ENCODE data around the gene BIK. TPM values are rescaled to one million over a fixed set of nuclear protein-coding genes. Genes with fewer than 3 reads are reported as not detected.

BIK gene
- total RNA-seq, 1 donor from 2014 or later: 5.4 TPM

GRCh38 chr22:43079742-43080141 lies 30.8 kb upstream of the BIK start:
- no peak for TF ChIP-seq CTCF (conservative IDR thresholded peaks at IDR 0.05)
- no peaks in the 10 kb centered on the region for H3K9me3 Mint-ChIP-seq
- no peaks in the 10 kb centered on the region for H3K27me3 Mint-ChIP-seq
- H3K27ac Mint-ChIP-seq: no peak overlapping the region
- peaks cover 4% of the 10 kb centered on the region for H3K36me3 Mint-ChIP-seq
- no peak for DNase-seq (ENCODE audit: extremely low spot score, unreplicated experiment)
- peaks cover 4% of the 10 kb centered on the region for H3K4me1 Mint-ChIP-seq (ENCODE audit: unreplicated experiment)
- no peak overlapping the region for H3K4me3 Mint-ChIP-seq

- peak overlapping the region; percentile 97 for H3K27ac Mint-ChIP-seq
- H3K36me3 Mint-ChIP-seq: peaks cover 10% of the 10 kb centered on the region
- no peak for DNase-seq (ENCODE audit: extremely low spot score, unreplicated experiment)
- TF ChIP-seq CTCF (conservative IDR thresholded peaks at IDR 0.05): no peak
- peaks cover 4% of the 10 kb centered on the region for H3K4me1 Mint-ChIP-seq (ENCODE audit: unreplicated experiment)
- no peaks in the 10 kb centered on the region for H3K27me3 Mint-ChIP-seq
- peak overlapping the region; percentile 78 for H3K4me3 Mint-ChIP-seq
- no peaks in the 10 kb centered on the region for H3K9me3 Mint-ChIP-seq
Observed at GRCh38 chr22:43080616-43081015, 29.9 kb upstream of the BIK start.

- peaks cover 10% of the 10 kb centered on the region for H3K36me3 Mint-ChIP-seq
- H3K4me1 Mint-ChIP-seq (ENCODE audit: unreplicated experiment): peaks cover 4% of the 10 kb centered on the region
- TF ChIP-seq CTCF (conservative IDR thresholded peaks at IDR 0.05): no peak
- H3K27ac Mint-ChIP-seq: no peak overlapping the region
- no peak for DNase-seq (ENCODE audit: extremely low spot score, unreplicated experiment)
- H3K4me3 Mint-ChIP-seq: no peak overlapping the region
- no peaks in the 10 kb centered on the region for H3K9me3 Mint-ChIP-seq
- no peaks in the 10 kb centered on the region for H3K27me3 Mint-ChIP-seq
Observed at GRCh38 chr22:43081968-43082367, 28.6 kb upstream of the BIK start.

DNA sequence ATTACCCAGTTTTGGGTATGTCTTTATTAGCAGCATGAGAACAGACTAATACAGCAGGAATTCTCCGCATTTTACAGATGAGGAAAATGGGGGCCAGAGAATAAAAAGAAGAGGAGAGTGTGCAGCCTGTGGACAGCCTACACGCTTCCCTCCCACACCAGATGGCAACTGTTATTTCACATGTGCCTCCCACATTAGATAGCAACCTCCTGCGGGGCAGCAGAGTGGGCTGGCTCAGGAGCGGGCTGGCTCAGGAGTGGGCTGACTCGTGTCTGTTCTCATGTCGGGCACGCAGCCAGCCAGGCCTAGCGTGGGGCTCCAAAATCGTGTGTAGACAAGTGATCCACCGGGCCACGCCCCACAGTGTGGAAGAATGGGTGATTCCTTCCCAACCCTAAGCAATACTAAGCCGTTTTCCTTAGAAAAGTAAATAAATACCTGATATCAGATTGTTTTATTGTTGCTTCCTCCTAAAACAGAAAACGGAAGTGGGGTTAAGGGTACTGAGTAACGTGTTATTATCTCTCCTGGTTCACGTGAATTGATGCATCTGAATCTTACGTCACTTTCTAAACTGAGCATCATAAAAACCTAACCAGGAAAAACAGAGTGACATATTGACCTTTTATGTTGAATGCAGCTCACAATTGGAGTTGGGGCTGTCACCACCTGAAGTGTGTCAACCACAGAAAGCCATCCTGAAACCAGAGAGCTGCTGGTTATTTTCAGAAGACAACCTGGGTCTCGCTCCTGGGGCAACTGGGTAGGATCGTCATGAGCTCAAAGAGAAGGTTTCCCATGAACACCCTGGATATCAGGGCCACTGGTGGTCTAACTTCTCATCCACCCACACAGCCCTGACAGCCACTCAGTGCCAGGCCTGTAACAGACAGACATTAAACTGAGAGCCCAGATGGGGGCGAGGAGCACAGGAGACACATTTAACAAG lies 24.6 kb upstream of the BIK start:
- H3K4me3 Mint-ChIP-seq: peak overlapping the region; percentile 23
- TF ChIP-seq CTCF (conservative IDR thresholded peaks at IDR 0.05): no peak

DNA sequence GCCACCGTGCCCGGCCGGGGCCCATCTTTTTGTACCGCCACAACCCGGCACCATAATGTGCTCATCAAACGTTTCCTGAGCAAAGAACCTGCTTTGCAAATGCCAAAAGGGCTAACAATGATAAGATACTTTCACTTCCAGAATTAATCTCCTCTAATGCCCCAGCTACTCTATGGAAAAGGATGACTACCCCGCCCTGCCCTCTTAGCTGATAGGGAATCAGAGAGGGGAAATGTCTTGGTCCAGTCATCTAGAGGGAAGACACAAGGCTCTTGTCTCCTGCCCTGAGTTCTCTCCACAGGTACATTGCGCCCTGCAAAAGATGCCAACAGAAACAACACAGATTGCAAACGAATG lies 21.9 kb upstream of the BIK start:
- Mint-ChIP-seq H3K9me3 (no peaks in the 10 kb centered on the region), H3K4me1 (ENCODE audit: unreplicated experiment) (no peaks in the 10 kb centered on the region), H3K27ac (peak overlapping the region; percentile 70), H3K4me3 (peak overlapping the region; percentile 89), H3K36me3 (peaks cover 6% of the 10 kb centered on the region), H3K27me3 (no peaks in the 10 kb centered on the region)
- DNase-seq (ENCODE audit: extremely low spot score, unreplicated experiment): no peak
- TF ChIP-seq CTCF (conservative IDR thresholded peaks at IDR 0.05): no peak

More for the DNA sequence above, 24.6 kb upstream of the BIK start:
- H3K9me3 Mint-ChIP-seq: no peaks in the 10 kb centered on the region
- no peak overlapping the region for H3K27ac Mint-ChIP-seq
- H3K4me1 Mint-ChIP-seq (ENCODE audit: unreplicated experiment): no peaks in the 10 kb centered on the region
- H3K36me3 Mint-ChIP-seq: peaks cover 6% of the 10 kb centered on the region
- DNase-seq (ENCODE audit: extremely low spot score, unreplicated experiment): no peak
- no peaks in the 10 kb centered on the region for H3K27me3 Mint-ChIP-seq
